ENCODE data around the gene MBD1. TPM values are rescaled to one million over a fixed set of nuclear protein-coding genes. Genes with fewer than 3 reads are reported as not detected.

MBD1 gene
- total RNA-seq, 1 donor from 2014 or later: 54.4 TPM

Other genes with a start within 250 kb of the MBD1 start
- 5.2 TPM for gene MYO5B, start 86.4 kb downstream of the MBD1 start, total RNA-seq
- gene CFAP53, start 15.0 kb downstream of the MBD1 start, total RNA-seq: 0.48 TPM
- 33.5 TPM for gene CXXC1, start 6.2 kb upstream of the MBD1 start, total RNA-seq
- gene SKA1, start 93.5 kb upstream of the MBD1 start, total RNA-seq: 0.13 TPM

All from cardiac septum (tissue), 1 donor.